ENCODE measurements around the gene RMI2.

The RMI2 gene

DNA sequence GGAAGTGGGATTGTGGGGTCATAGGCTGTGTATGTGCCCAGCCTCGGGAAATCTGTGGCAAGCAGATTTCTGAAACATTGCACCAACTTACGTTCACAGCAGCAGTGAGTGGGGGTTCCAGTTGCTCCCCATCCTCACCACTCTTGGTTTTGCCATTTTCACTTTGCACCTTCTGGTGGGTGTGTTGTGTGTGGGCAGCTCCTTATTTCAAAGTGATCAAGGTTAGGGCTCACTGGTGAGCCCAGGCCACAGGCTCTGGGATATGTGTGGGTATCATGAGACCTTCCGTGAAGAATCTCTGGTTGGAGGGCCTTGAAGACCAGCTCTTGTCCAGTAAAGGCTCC lies 34.7 kb upstream of the RMI2 start:
- no peak for DNase-seq

DNA sequence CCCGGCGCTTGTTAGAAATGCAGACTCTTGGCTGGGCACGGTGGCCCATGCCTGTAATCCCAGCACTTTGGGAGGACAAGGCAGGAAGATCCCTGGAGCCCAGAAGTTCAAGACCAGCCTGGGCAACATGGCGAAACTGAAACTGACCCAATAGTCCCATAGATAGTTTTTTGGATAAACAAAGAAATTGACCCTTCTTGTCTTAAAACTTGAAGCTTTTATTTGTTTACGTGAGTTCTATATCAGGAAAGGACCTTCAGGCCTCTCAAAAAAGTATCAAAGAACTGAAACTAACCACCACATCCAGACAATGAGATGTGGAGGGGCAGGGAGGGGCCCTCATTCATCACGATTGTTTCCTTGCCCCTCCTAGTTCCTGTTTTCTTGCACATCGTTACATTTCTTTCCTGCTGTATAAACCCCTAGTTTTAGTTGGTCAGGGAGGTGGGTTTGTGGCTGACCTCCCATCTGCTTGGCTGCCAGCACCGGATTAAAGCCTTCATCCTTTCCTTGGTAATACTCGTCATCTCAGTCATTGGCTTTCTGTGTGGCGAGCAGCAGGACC lies 34.2 kb upstream of the RMI2 start:
- peak; percentile 53 for DNase-seq

DNA sequence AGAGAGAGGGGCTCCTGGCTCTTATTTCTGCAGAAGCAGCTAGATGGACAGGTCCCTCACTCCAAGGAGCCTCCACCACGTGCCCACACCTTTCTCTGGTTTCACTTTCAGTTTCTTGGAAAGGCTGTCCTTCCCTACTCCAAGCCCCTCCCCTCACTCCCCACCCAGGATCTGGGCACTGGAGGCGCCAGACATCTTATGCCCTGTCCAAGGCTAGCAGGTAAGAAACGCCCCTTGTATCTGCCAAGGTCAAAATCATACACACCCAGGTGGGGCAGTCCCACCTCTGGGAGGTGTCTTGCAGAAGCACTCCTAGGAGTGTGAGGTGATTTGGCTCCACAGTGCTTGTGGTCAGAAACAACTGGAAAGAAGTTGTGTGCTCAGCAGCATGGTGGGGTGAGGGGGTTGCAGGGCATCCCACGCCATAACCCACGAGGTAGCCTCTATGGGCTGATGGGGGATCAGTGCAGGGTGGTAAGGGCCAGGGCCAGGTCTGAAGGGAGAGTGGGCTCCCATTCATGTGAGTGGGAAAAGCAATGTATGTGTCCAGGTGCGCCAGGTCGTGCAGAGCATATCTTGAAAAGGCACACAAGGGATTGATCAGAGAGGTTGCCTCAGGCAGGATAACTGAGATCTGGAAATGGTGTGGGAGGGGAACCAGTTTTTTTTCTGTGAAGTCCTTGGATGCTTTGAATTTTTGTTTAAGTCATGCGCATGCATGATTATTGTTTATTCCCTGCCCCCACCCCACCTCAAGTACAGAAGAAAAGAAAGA lies 32.4 kb upstream of the RMI2 start:
- DNase-seq: peak; percentile 52

GRCh38 chr16:11313493-11314308 lies 31.6 kb upstream of the RMI2 start:
- DNase-seq: no peak

DNA sequence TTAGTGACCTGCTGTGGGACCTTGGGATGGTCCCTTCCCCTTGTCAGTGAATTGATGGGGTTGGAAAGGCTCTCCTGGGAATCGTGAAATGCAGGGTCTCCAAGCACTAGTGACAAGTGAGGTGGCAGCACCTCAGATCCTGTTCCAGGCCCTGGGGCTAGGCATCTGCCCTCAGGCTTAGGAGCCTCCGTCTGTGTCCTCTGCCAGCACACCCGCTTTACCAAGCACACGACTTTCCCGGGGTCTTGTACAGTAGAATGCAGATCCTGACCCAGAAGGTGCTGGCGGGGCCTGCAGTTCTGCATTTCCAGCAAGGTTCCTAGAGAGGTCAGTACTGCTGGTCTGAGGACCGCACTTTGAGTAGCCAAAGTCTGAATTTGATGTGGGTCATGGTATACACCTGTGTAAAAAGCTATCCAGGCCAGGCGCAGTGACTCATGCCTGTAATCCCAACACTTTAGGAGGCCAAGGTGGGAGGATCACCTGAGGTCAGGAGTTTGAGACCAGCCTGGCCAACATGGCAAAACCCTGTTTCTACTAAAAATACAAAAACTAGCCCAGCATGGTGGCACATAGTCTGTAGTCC lies 30.9 kb upstream of the RMI2 start:
- no peak for DNase-seq

GRCh38 chr16:11315510-11315909 lies 29.7 kb upstream of the RMI2 start:
- no peak for DNase-seq

DNA sequence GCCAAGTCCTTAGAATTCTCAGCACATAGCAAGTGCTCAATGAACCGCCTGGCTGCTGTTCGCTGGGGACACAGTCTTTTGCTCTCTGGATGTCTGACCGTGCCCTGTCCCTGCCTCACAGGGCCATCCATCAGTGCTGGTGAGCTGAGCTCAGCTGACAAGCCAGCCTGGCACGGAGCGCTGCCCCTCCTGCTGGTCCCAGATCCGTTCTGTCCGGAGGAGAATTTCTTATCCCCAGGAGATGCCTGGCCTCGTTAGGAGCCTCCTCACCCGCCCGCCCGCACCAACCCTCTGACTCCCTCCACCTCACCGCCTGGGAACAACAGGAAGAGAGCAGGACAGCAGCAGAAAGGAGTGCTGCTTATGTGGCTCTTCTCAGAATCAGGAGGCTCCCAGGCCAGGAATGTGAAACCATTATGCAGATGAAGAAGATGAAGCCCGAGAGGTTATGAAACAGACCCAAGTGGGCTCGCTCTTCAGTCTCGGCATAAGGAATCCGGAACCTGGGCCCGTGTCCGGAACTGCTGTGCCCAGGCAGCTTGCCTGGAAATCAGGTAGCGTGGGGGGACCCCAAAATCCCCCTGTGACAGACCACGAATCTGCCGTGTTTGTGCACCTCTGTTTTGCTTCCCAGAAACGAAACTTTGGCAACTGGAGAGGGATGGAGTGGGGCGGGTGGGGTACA lies 28.8 kb upstream of the RMI2 start:
- no peak for DNase-seq

DNA sequence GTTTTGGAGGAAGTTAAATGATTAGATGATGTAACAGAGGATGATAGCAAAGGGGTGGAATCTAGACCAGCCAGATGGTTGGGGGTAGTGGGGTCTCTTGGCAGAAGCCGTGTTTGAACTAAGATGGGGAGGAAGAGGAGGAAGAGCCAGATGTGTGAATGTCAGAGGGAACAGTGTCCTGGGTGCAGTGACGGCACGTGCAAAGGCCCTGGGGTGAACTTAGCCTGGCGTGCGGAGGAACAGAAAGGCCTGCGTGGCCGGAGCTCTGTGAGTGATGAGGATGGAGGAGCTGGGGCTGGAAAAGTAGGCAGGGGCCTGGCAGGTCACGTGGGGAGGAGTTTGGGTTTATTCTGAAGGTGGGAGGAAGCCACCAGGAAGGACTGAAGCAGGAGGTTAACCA lies 26.4 kb upstream of the RMI2 start:
- DNase-seq: no peak

GRCh38 chr16:11319529-11320146 lies 25.6 kb upstream of the RMI2 start:
- DNase-seq: no peak

- no peak for DNase-seq
Observed at GRCh38 chr16:11320170-11320569, 25.1 kb upstream of the RMI2 start.

- no peak for DNase-seq
Observed at GRCh38 chr16:11321662-11322061, 23.6 kb upstream of the RMI2 start.

DNA sequence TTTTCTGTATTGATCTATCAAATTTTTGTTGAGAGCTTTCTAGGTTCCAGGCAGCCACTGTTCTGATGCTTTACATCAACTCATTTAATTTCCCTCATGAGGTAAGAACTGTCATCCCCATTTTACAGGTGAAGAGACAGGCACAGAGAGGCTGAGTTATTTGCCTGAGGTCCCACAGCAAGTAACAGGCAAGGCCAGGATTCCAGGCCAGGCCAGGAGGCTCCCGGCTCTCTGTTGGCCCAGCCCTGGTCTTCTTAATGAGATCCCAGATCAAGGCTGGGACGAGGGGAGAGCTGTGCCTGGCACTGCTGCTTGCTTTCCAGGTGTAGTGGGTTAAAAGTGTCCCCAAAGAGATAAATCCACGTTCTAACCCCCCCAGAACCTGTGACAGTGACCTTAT lies 22.4 kb upstream of the RMI2 start:
- no peak for DNase-seq

GRCh38 chr16:11323551-11324336 lies 21.5 kb upstream of the RMI2 start:
- no peak for DNase-seq

DNA sequence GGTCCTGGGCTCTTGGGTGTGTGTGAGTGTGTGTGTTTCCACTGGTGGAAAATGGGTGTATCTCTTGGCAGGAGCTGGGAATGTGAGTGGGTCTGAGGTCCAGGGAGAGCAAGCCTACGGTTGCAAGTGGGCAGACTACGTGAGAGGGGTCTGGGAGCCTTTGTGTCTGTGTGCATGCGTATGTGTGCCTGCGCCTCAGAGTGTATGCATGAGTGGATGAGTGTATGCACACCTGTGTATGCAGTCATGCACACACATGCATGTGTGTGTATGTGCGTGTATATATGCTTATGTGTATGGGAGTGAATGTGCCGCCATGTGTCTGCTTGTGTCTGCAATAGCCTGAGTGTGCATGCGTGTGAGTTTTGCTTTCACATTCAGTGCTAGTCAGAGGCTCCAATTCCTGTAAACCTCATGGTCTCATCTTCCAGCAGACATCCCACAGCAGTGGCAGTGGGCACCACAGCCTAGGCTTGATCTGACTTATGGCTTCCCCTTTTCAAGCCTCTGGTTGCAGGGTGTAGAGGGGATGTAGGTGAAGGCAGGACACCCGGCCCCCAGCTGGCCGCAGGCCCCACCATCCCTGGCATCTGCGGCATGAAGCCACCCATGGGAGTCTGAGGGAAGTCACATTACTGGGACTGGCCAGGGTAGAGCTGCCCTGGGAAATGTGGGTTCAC lies 19.7 kb upstream of the RMI2 start:
- no peak for DNase-seq

DNA sequence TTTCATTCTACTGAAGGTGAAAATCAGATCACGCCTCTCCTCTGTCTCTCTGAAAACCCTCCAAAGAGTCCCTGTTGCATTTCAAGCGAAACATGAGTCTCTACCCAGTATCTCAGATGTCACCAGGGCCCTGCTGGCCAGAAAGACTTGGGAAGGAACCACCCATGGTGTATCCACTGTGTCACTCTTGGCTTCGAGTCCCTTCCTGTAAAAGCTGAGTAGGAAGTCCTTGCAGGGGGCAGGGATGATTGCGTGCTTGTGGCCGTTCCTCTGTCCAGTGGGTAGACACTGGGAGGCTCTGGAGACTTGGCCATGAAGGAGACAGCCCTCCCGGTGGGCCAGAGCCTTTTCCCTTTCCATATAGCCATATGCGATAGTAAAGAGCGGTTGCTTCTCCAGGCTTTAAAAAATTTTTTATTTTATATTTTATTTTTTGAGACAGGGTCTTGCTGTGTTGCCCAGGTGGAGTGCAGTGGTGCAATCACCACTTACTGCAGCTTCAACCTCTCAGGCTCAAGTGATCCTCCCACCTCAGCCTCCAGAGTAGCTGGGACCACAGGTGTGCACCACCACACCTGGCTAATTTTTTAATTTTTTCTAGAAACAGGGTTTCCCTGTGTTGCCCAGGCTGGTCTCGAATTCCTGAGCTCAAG lies 19.0 kb upstream of the RMI2 start:
- no peak for DNase-seq

DNA sequence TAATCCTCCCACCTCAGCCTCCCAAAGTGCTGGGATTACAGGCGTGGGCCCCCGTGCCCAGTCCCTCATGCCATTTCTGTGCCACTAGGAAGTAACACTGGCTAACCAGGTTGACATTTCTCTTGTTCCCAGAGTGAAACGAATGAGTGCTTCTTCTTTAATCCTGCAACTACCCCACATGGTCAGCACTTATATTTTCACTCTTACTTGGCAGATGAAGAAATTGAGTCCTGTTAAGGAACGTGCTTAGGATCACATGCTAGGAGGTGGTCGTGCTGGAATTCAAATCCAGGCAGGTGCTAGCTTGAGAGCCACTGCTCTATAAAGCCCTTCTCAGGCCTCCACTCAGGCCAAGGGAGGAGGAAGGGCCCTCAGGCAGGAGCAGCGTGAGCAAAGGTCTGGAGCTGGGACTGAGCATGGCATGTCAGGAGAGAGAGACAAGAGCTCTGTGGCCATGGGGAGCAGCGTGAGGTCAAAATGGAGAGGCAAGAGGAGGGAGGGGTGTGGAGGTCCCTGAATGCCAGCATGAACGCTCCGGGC lies 18.5 kb upstream of the RMI2 start:
- no peak for DNase-seq

DNA sequence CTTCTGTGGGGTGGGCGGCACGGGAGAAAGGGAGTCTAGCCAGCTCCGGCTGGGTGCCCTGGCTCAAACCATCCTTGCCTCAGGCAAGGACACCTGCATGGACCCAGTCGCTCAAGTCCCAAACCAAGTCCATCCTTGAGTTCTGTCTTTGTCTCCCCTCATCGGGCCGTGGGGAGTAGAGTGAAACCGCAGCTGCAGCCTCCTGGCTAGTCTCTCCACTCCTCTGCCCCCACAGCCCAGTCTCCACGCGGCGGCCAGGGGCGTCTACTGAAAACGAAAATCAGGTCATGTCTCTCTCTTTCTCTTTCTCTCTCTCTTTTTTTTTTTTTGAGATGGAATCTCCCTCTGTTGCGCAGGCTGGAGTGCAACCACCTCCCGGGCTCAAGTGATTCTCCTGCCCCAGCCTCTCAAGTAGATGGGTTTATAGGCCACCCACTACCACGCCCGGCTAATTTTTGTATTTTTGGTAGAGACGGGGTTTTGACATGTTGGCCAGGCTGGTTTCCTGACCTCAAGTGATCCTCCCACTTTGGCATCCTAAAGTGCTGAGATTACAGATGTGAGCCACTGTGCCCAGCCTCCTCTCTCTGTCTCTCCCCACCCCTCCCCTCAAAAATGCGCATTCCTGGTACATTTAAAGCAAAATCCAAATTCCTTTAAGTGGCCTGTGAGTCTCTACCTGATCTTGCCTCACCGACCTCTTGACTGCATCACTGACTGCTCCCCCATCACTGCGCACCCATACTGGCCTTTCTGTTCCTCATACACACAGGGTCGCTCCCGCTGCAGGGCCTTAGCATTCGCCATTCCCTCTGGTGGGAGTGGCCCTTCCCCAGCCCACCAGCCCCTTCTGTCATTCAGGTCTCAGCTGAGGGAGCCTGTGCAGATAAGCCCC lies 17.7 kb upstream of the RMI2 start:
- no peak for DNase-seq

GRCh38 chr16:11328172-11329070 lies 16.8 kb upstream of the RMI2 start:
- DNase-seq: peak; percentile 47
